H1 (cell line): ENCODE measurements around the gene TNFAIP8. TPM values are rescaled to one million over a fixed set of nuclear protein-coding genes. Genes with fewer than 3 reads are reported as not detected.

Experiments used
- CTCF ChIA-PET: fragments of 300-600 bp; sonication (Branson Sonifier 250); formaldehyde crosslinking; loops from one replicate; lab custom pipeline; 2021; ENCODE audit not compliant: partially characterized antibody; lab: Charles Lee
- POLR2A ChIA-PET: fragments of 300-600 bp; sonication (Branson Sonifier 250); formaldehyde crosslinking; loops from one replicate; lab custom pipeline; 2021; ENCODE audit warnings: inconsistent platforms; ENCODE audit not compliant: partially characterized antibody; lab: Charles Lee
- DNase-seq, 2 experiments: peaks; one replicate each; pipeline versions ENCODE4 v3.0.0 to v3.0.0-alpha.2; 2010 to 2022; ENCODE audit warnings: low spot score in 2 of 2, low read depth in 1 of 2, mixed read lengths in 1 of 2
- FAIRE-seq: peaks from 2 replicates; lab custom pipeline; 2011; peaks lifted over from hg19 to GRCh38; lab: Jason Lieb, UNC
- H2AFZ ChIP-seq: 2 replicates; pipeline ENCODE4 v1.8.1; 2012; ENCODE audit warnings: low read length, inconsistent platforms
- H2AK5ac ChIP-seq: 2 replicates; pipeline ENCODE4 v1.6.1; 2013; ENCODE audit warnings: low read depth, low read length
- H2BK120ac ChIP-seq: replicated peaks from 2 replicates; pipeline ENCODE3; 2013; ENCODE audit warnings: low read depth, low read length, inconsistent platforms
- H2BK12ac ChIP-seq: 2 replicates; pipeline ENCODE4 v1.6.1; 2013; ENCODE audit warnings: low read depth, low read length
- H2BK15ac ChIP-seq: 2 replicates; pipeline ENCODE4 v1.6.1; 2013; ENCODE audit warnings: low read length
- H2BK20ac ChIP-seq: 2 replicates; pipeline ENCODE4 v1.6.1; 2013; ENCODE audit warnings: low read length
- H2BK5ac ChIP-seq: 2 replicates; pipeline ENCODE4 v1.6.1; 2013; ENCODE audit warnings: low read depth, low read length
- H3K14ac ChIP-seq: 2 replicates; pipeline ENCODE4 v1.6.1; 2013; ENCODE audit warnings: inconsistent platforms; ENCODE audit not compliant: insufficient read length
- H3K18ac ChIP-seq: 2 replicates; pipeline ENCODE4 v1.6.1; 2013; ENCODE audit warnings: low read length; ENCODE audit errors: extremely low read depth
- H3K23ac ChIP-seq: 2 replicates; pipeline ENCODE4 v1.6.1; 2013; ENCODE audit warnings: inconsistent platforms; ENCODE audit not compliant: insufficient read length
- H3K23me2 ChIP-seq: 2 replicates; pipeline ENCODE4 v1.6.1; 2013; ENCODE audit warnings: low read depth, low read length
- H3K27ac ChIP-seq: 2 replicates; pipeline ENCODE4 v1.6.1; 2011; ENCODE audit warnings: low read depth, low read length, inconsistent platforms
- H3K27me3 ChIP-seq, 4 experiments: replicated peaks in 1 of 4; 1 replicate in 1 of 4; 2 replicates in 3 of 4; pipeline versions ENCODE4 v1.6.1 to v1.8.1; 2011 to 2013; ENCODE audit warnings: low read length in 3 of 4, mild to moderate bottlenecking in 3 of 4, inconsistent platforms in 2 of 4, mixed read lengths in 2 of 4, moderate library complexity in 1 of 4; ENCODE audit not compliant: control insufficient read depth in 3 of 4, insufficient read depth in 3 of 4; ENCODE audit errors: extremely low read depth in 1 of 4
- H3K36me3 ChIP-seq, 4 experiments: 2 replicates each; pipeline versions ENCODE4 v1.6.1 to v1.8.1; 2011 to 2013; ENCODE audit warnings: mild to moderate bottlenecking in 4 of 4, low read length in 3 of 4, moderate library complexity in 2 of 4, control low read depth in 1 of 4, inconsistent platforms in 1 of 4; ENCODE audit not compliant: insufficient read depth in 4 of 4, control insufficient read depth in 2 of 4
- H3K4ac ChIP-seq: replicated peaks from 2 replicates; pipeline ENCODE3; 2013; ENCODE audit warnings: low read length, low read depth, mixed read lengths, inconsistent platforms; ENCODE audit not compliant: insufficient read length
- H3K4me1 ChIP-seq, 4 experiments: replicated peaks in 1 of 4; 1 replicate in 1 of 4; 2 replicates in 3 of 4; pipeline versions ENCODE4 v1.6.1 to v1.8.1; 2011 to 2013; ENCODE audit warnings: low read length in 3 of 4, inconsistent platforms in 2 of 4, mixed read lengths in 1 of 4; ENCODE audit not compliant: insufficient read depth in 4 of 4, control insufficient read depth in 3 of 4
- H3K4me2 ChIP-seq, 2 experiments: 2 replicates each; pipeline versions ENCODE4 v1.6.1 to v1.8.1; 2011 to 2013; ENCODE audit warnings: low read depth in 2 of 2, low read length in 2 of 2, control low read depth in 1 of 2, inconsistent platforms in 1 of 2, mild to moderate bottlenecking in 1 of 2; ENCODE audit not compliant: insufficient read depth in 1 of 2
- H3K4me3 ChIP-seq, 4 experiments: fragments of 200-600, 300-600 bp in 1 of 4; sonication (generic), shearing (Covaris generic), sonication (Bioruptor Twin) in 1 of 4; 2 replicates each; pipeline versions ENCODE4 v1.5.1 to v1.8.1; 2011 to 2016; ENCODE audit warnings: low read length in 4 of 4, low read depth in 3 of 4, control low read depth in 2 of 4, inconsistent platforms in 2 of 4, mild to moderate bottlenecking in 2 of 4, mixed read lengths in 1 of 4, moderate library complexity in 1 of 4; ENCODE audit not compliant: insufficient read depth in 2 of 4; ENCODE audit errors: extremely low read depth in 1 of 4
- H3K56ac ChIP-seq: replicated peaks from 2 replicates; pipeline ENCODE3; 2013; ENCODE audit warnings: low read depth, mild to moderate bottlenecking, mixed read lengths, low read length, inconsistent platforms; ENCODE audit not compliant: insufficient read length
- H3K79me1 ChIP-seq: 2 replicates; pipeline ENCODE4 v1.6.1; 2013; ENCODE audit warnings: low read depth, low read length, control low read depth
- H3K79me2 ChIP-seq, 2 experiments: 2 replicates each; pipeline versions ENCODE4 v1.6.1 to v1.8.1; 2012 to 2013; ENCODE audit warnings: low read length in 2 of 2, mild to moderate bottlenecking in 2 of 2, inconsistent platforms in 1 of 2; ENCODE audit not compliant: insufficient read depth in 2 of 2, control insufficient read depth in 1 of 2
- H3K9ac ChIP-seq, 4 experiments: replicated peaks in 1 of 4; 1 replicate in 1 of 4; 2 replicates in 3 of 4; pipeline versions ENCODE4 v1.6.1 to v1.8.1; 2011 to 2013; ENCODE audit warnings: low read depth in 3 of 4, low read length in 3 of 4, control low read depth in 2 of 4, mild to moderate bottlenecking in 2 of 4, moderate library complexity in 2 of 4, inconsistent platforms in 1 of 4; ENCODE audit errors: extremely low read depth in 1 of 4
- H3K9me3 ChIP-seq, 2 experiments: 2 replicates each; pipeline versions ENCODE4 v1.6.1 to v1.8.1; 2012 to 2013; ENCODE audit warnings: mild to moderate bottlenecking in 2 of 2, moderate library complexity in 2 of 2, control low read depth in 1 of 2, inconsistent platforms in 1 of 2, low read depth in 1 of 2, low read length in 1 of 2, mixed read lengths in 1 of 2; ENCODE audit not compliant: insufficient read depth in 2 of 2
- H4K20me1 ChIP-seq, 2 experiments: replicated peaks in 1 of 2; 2 replicates each; pipeline versions ENCODE3 to v1.8.1; 2011 to 2013; ENCODE audit warnings: inconsistent platforms in 2 of 2, low read length in 2 of 2, mild to moderate bottlenecking in 1 of 2; ENCODE audit not compliant: insufficient read depth in 2 of 2, control insufficient read depth in 1 of 2
- H4K5ac ChIP-seq: 2 replicates; pipeline ENCODE4 v1.6.1; 2013; ENCODE audit warnings: low read length, low read depth, mixed read lengths, inconsistent platforms; ENCODE audit not compliant: insufficient read length
- H4K8ac ChIP-seq: 2 replicates; pipeline ENCODE4 v1.8.0; 2013; ENCODE audit warnings: mild to moderate bottlenecking, moderate library complexity, low read length, inconsistent platforms; ENCODE audit not compliant: insufficient read depth; ENCODE audit errors: extremely low read depth
- H4K91ac ChIP-seq: replicated peaks from 2 replicates; pipeline ENCODE3; 2013; ENCODE audit warnings: low read length, mixed read lengths, inconsistent platforms; ENCODE audit not compliant: insufficient read length
- ATF3 ChIP-seq: IDR thresholded peaks from 2 replicates; pipeline ENCODE4 v1.6.1; 2011; ENCODE audit warnings: low read depth, mild to moderate bottlenecking, low read length; ENCODE audit not compliant: insufficient read depth
- BRCA1 ChIP-seq: IDR thresholded peaks from 2 replicates; pipeline ENCODE4 v1.6.1; 2012; ENCODE audit warnings: low read depth, low read length, improper control_type of control experiment
- KDM5A ChIP-seq: fragments of 200-600 bp; IDR thresholded peaks from 2 replicates; pipeline ENCODE4 v1.7.1; 2012; ENCODE audit warnings: mild to moderate bottlenecking, low read length, inconsistent platforms, mixed read lengths
- POLR2A ChIP-seq, 2 experiments: IDR thresholded peaks; 1 replicate in 1 of 2; 2 replicates in 1 of 2; pipeline ENCODE4 v1.6.1; 2011; ENCODE audit warnings: low read depth in 2 of 2, low read length in 2 of 2, mild to moderate bottlenecking in 2 of 2; ENCODE audit errors: control extremely low read depth in 1 of 2
- SIN3A ChIP-seq, 2 experiments: IDR thresholded peaks in 1 of 2; conservative IDR thresholded peaks in 1 of 2; 2 replicates each; pipeline ENCODE4 v1.6.1; 2011 to 2012; ENCODE audit warnings: low read length in 2 of 2, improper control_type of control experiment in 1 of 2, low read depth in 1 of 2, mild to moderate bottlenecking in 1 of 2
- SRF ChIP-seq: IDR thresholded peaks from 2 replicates; pipeline ENCODE4 v1.6.1; 2011; ENCODE audit warnings: mild to moderate bottlenecking, low read depth, low read length, moderate library complexity
- TAF7 ChIP-seq: optimal IDR thresholded peaks from 2 replicates; pipeline ENCODE3; 2011; ENCODE audit warnings: low read depth, mild to moderate bottlenecking, inconsistent platforms, low read length, moderate library complexity, borderline replicate concordance
- TCF12 ChIP-seq: IDR thresholded peaks from 2 replicates; pipeline ENCODE4 v1.6.1; 2011; ENCODE audit warnings: low read depth, mild to moderate bottlenecking, low read length
- ZNF274 ChIP-seq: IDR thresholded peaks from 2 replicates; pipeline ENCODE4 v1.7.0; 2012; ENCODE audit warnings: low read length, borderline replicate concordance; ENCODE audit errors: extremely low read depth
- WGBS, 2 experiments: shearing (Covaris generic) in 1 of 2; methylation state at CpG; one replicate each; pipeline versions ENCODE4 v1.1.6 to v1.1.7; 2013 to 2015; ENCODE audit warnings: low lambda C conversion rate in 2 of 2, mixed read lengths in 2 of 2, inconsistent platforms in 1 of 2, low coverage in 1 of 2, missing lambda C conversion rate in 1 of 2; ENCODE audit not compliant: insufficient replicate concordance in 2 of 2, insufficient coverage in 1 of 2, insufficient read length in 1 of 2; ENCODE audit errors: extremely low coverage in 1 of 2, missing lambda C conversion rate in 1 of 2; 5-methylcytosine and 5-hydroxymethylcytosine counted together
- polyA plus RNA-seq, 7 experiments: library from polyadenylated mRNA; depleted of rRNA in 3 of 7; stranded (reverse) in 5 of 7; unstranded in 2 of 7; fragments of >200 nt in 5 of 7; fragments of 200-250 nt in 2 of 7; gene quantifications; 1 replicate in 5 of 7; 2 replicates in 1 of 7; 4 replicates in 1 of 7; pipeline versions ENCODE4 v1.2.1 to v1.2.3, GENCODE V29; 2011 to 2013; ENCODE audit warnings: missing spikeins in 2 of 7, mixed read lengths in 2 of 7
- total RNA-seq: library from RNA; stranded (reverse); fragmentation: NEBNext Ultra II Directional; extraction: Animal tissue kit (Norgen Biotek cat#: 25700); gene quantifications from 2 replicates; pipeline ENCODE4 v1.2.1, GENCODE V29; 2021
- TF ChIP-seq, protein P1 (sequence below): IDR thresholded peaks from 2 replicates; pipeline ENCODE4 v1.6.1; 2012; ENCODE audit warnings: low read length, inconsistent platforms

Gene TNFAIP8
- total and polyA plus RNA-seq, 2 of the 8 experiments (the other 6 are each of a cell fraction or from before 2014, with no cell fraction given) = 12.4 to 19.3 TPM

DNA sequence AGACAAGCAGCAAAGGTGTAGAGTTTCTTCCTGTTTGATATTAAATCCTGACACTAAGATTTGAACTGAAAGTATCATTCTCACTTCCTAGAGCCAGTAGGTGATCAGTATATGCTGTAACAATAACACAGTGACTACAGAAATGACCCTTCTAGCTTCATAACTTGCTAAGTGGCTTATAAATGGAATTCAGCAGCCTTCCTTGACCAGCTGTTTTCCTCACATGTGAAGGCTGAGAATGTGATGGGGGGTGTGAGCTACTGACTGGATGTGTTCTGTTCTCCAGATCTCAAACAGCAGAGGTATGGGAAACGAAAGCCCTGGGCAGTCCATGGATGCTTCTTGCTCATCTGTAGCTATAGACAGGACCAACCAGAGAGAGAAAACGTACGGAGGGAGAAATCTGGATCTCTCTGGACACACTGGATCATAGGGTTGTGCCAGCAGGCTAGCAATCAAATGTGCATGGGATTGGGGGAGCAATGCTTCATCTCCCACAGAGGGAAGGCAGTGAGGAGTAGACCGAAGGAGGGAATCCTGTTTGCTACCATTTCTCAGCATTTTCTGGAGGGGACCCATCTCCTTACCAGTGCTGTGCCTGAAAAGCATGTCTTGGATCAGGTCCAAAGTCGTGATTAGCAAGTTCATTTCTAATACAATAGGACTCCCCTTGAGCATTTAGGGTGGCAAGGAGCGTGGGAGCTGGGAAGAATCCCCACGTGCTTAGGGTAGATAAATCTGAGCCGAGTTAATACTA, 39.4 kb downstream of the TNFAIP8 start:
- H4K8ac ChIP-seq = no peak overlapping the region
- H3K9me3 ChIP-seq = no peaks in the 10 kb centered on the region
- no peaks in the 10 kb centered on the region for H3K27me3 ChIP-seq
- CTCF ChIA-PET = interaction anchor here (1.0 kb wide), 2 partner anchors 9 to 37 kb away, joined by 4 read pairs; no protein-coding TSS in a partner anchor
- no peak overlapping the region for H2AFZ ChIP-seq
- H3K23ac ChIP-seq = no peak overlapping the region
- H3K36me3 ChIP-seq = no peaks in the 10 kb centered on the region; a peak in 2 of 8 replicates
- no peak overlapping the region for H3K56ac ChIP-seq
- WGBS, 2 experiments = 85% methylated on average over 8 of the region's 8 CpGs; no CpG with 5 or more reads in 1 of the 2 experiments
- no peak overlapping the region for H2BK20ac ChIP-seq
- no peak overlapping the region for H4K5ac ChIP-seq
- H3K79me1 ChIP-seq = no peaks in the 10 kb centered on the region
- H2AK5ac ChIP-seq = no peak overlapping the region
- H4K91ac ChIP-seq = no peak overlapping the region
- no peak overlapping the region for H3K18ac ChIP-seq
- H3K4ac ChIP-seq = no peak overlapping the region
- no peak overlapping the region for H3K4me2 ChIP-seq
- H2BK15ac ChIP-seq = no peak overlapping the region
- DNase-seq = no peak
- FAIRE-seq = no peak
- no peak overlapping the region for H3K27ac ChIP-seq
- H3K14ac ChIP-seq = no peak overlapping the region
- no peak overlapping the region for H3K9ac ChIP-seq
- peaks cover 0 to 5% (median 0%) of the 10 kb centered on the region in 4 experiments; a peak in 1 of 7 replicates for H3K4me1 ChIP-seq
- no peak overlapping the region for H2BK5ac ChIP-seq
- TF ChIP-seq SIN3A (conservative IDR thresholded peaks at IDR 0.05 in 1 of 2, IDR thresholded peaks at IDR 0.05 in 1 of 2; ENCODE audit: low read depth in 1 of 2, low read length in 2 of 2) = no peak
- TF ChIP-seq POLR2A (IDR thresholded peaks at IDR 0.05; ENCODE audit: control extremely low read depth in 1 of 2, low read depth in 2 of 2, low read length in 2 of 2) = no peak
- TF ChIP-seq ZNF274 = no peak
- TF ChIP-seq, protein P1, sequence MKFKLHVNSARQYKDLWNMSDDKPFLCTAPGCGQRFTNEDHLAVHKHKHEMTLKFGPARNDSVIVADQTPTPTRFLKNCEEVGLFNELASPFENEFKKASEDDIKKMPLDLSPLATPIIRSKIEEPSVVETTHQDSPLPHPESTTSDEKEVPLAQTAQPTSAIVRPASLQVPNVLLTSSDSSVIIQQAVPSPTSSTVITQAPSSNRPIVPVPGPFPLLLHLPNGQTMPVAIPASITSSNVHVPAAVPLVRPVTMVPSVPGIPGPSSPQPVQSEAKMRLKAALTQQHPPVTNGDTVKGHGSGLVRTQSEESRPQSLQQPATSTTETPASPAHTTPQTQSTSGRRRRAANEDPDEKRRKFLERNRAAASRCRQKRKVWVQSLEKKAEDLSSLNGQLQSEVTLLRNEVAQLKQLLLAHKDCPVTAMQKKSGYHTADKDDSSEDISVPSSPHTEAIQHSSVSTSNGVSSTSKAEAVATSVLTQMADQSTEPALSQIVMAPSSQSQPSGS = no peak
- no peak for TF ChIP-seq TAF7
- TF ChIP-seq SRF = no peak
- no peak for TF ChIP-seq ATF3
- no peak for TF ChIP-seq BRCA1
- TF ChIP-seq KDM5A = no peak
- TF ChIP-seq TCF12 = no peak
- H3K23me2 ChIP-seq = no peaks in the 10 kb centered on the region
- H3K4me3 ChIP-seq = no peak overlapping the region
- H3K79me2 ChIP-seq = no peaks in the 10 kb centered on the region
- POLR2A ChIA-PET = no interaction called here
- H2BK12ac ChIP-seq = no peak overlapping the region
- H2BK120ac ChIP-seq = no peak overlapping the region
- no peaks in the 10 kb centered on the region for H4K20me1 ChIP-seq
